ENCODE data around the gene PANK4. TPM values are rescaled to one million over a fixed set of nuclear protein-coding genes. Genes with fewer than 3 reads are reported as not detected.

PANK4 gene
- total RNA-seq (10 to 100 TPM; 65.9 to 84.7 TPM), polyA plus RNA-seq (ENCODE audit: insufficient read depth, low read depth, low replicate concordance) (23.2 TPM)
- long read RNA-seq, donor 1, partial matches to known transcripts: 0 of 2 reads
- long read RNA-seq, donor 1, other reads (novel, unspliced or antisense): 0 of 2 reads
- long read RNA-seq, donor 2, partial matches to known transcripts: 0 of 4 reads
- long read RNA-seq, donor 2, other reads (novel, unspliced or antisense): 0 of 4 reads

- intact Hi-C loops (cut with DNase I; ENCODE audit: low total_unique reads): no loop called here
- Histone ChIP-seq H3K27me3 (no peaks in the 10 kb centered on the region), H3K4me3 (peak within 1 kb of the TSS; percentile 71 to 82), H3K27ac (peak within 1 kb of the TSS; percentile 6 to 91), H3K36me3 (ENCODE audit: low read depth, missing control alignments) (no peaks in the 10 kb centered on the region), H3K4me1 (peaks cover 53% of the 10 kb centered on the region), H3K9me3 (no peaks in the 10 kb centered on the region)
- peak; percentile 97 for DNase-seq
- TF ChIP-seq POLR2A (IDR thresholded peaks at IDR 0.05): peak; percentile 25
- no peak for TF ChIP-seq CTCF (IDR thresholded peaks at IDR 0.05)
- 0% methylated on average over 3 to 53 of the region's 107 CpGs for WGBS, 2 donors
These were observed at the start of gene PANK4 for GRCh38 chr1:2525920-2526823. Gene PANK4, minus strand, starts transcription at chr1:2526596. Its CDS starts 9 bp downstream, at chr1:2526587.

- no peak for DNase-seq
- 86 to 91% methylated on average over 9 of the region's 9 CpGs for WGBS, 2 donors
- intact Hi-C loops (cut with DNase I; ENCODE audit: low total_unique reads): no loop called here
- Histone ChIP-seq H3K9me3 (no peaks in the 10 kb centered on the region), H3K27ac (no peak overlapping the region), H3K27me3 (no peaks in the 10 kb centered on the region), H3K36me3 (ENCODE audit: low read depth, missing control alignments) (no peaks in the 10 kb centered on the region), H3K4me1 (no peaks in the 10 kb centered on the region), H3K4me3 (no peak overlapping the region)
- TF ChIP-seq CTCF (IDR thresholded peaks at IDR 0.05) (no peak), POLR2A (IDR thresholded peaks at IDR 0.05) (no peak)
These were observed 48.0 kb upstream of the PANK4 start for GRCh38 chr1:2574350-2574749.

GRCh38 chr1:2573250-2573920, 47.0 kb upstream of the PANK4 start:
- no peaks in the 10 kb centered on the region for H3K9me3 ChIP-seq
- H3K4me1 ChIP-seq: no peaks in the 10 kb centered on the region
- no peaks in the 10 kb centered on the region for H3K36me3 ChIP-seq (ENCODE audit: low read depth, missing control alignments)
- whole genome bisulfite sequencing, 2 donors: 80 to 88% methylated on average over 8 of the region's 8 CpGs
- H3K27ac ChIP-seq: no peak overlapping the region
- DNase-seq: no peak
- intact Hi-C loops (cut with DNase I; ENCODE audit: low total_unique reads): no loop called here
- TF ChIP-seq POLR2A (IDR thresholded peaks at IDR 0.05): no peak
- TF ChIP-seq CTCF (IDR thresholded peaks at IDR 0.05): no peak
- H3K27me3 ChIP-seq: no peaks in the 10 kb centered on the region
- no peak overlapping the region for H3K4me3 ChIP-seq

GRCh38 chr1:2571348-2571747, 45.0 kb upstream of the PANK4 start:
- intact Hi-C loops (cut with DNase I; ENCODE audit: low total_unique reads): no loop called here
- no peak for TF ChIP-seq POLR2A (IDR thresholded peaks at IDR 0.05)
- TF ChIP-seq CTCF (IDR thresholded peaks at IDR 0.05): no peak
- 92 to 93% methylated on average over 9 of the region's 9 CpGs for WGBS, 2 donors
- Histone ChIP-seq H3K9me3 (no peaks in the 10 kb centered on the region), H3K27ac (no peak overlapping the region), H3K36me3 (ENCODE audit: low read depth, missing control alignments) (no peaks in the 10 kb centered on the region), H3K4me3 (no peak overlapping the region), H3K27me3 (no peaks in the 10 kb centered on the region), H3K4me1 (no peaks in the 10 kb centered on the region)
- no peak for DNase-seq

All from testis (tissue), 5 donors.